ENCODE results near the gene PALLD.
A peak's percentile ranks its signal among the peaks of the same experiment; 100 is the strongest.
"Not testable (repeated sequence)": the region's sequence is repeated elsewhere in the genome, so short reads cannot be mapped to it uniquely, and the experiment has no call there.

PALLD gene

GRCh38 chr4:168777277-168777965, 280.6 kb downstream of the PALLD start:
- no peak for DNase-seq

- no peak for DNase-seq
Measured at GRCh38 chr4:168781341-168781740, 284.5 kb downstream of the PALLD start.

- no peak for DNase-seq
Measured at GRCh38 chr4:168781926-168782325, 285.1 kb downstream of the PALLD start.

- no peak for DNase-seq
Measured at GRCh38 chr4:168782439-168782838, 285.6 kb downstream of the PALLD start.

- no peak for DNase-seq
Measured at GRCh38 chr4:168784786-168785461, 288.1 kb downstream of the PALLD start.

- DNase-seq: no peak
Measured at GRCh38 chr4:168787334-168787733, 290.5 kb downstream of the PALLD start.

GRCh38 chr4:168787801-168788595, 291.1 kb downstream of the PALLD start:
- DNase-seq: no peak

- no peak for DNase-seq
Measured at GRCh38 chr4:168790898-168791297, 294.0 kb downstream of the PALLD start.

- no peak for DNase-seq
Measured at GRCh38 chr4:168791376-168791775, 294.5 kb downstream of the PALLD start.

GRCh38 chr4:168793542-168793941, 296.7 kb downstream of the PALLD start:
- no peak for DNase-seq

GRCh38 chr4:168794092-168794707, 297.3 kb downstream of the PALLD start:
- DNase-seq: no peak

- DNase-seq: no peak
Measured at GRCh38 chr4:168794881-168795280, 298.0 kb downstream of the PALLD start.

GRCh38 chr4:168795346-168795745, 298.5 kb downstream of the PALLD start:
- DNase-seq: no peak

- DNase-seq: no peak
Measured at GRCh38 chr4:168796362-168797106, 299.7 kb downstream of the PALLD start.

GRCh38 chr4:168797194-168797593, 300.3 kb downstream of the PALLD start:
- peak; percentile 23 for DNase-seq

- no peak for DNase-seq
Measured at GRCh38 chr4:168797738-168798375, 301.0 kb downstream of the PALLD start.

GRCh38 chr4:168800926-168801325, 304.1 kb downstream of the PALLD start:
- DNase-seq: no peak

GRCh38 chr4:168802222-168802621, 305.4 kb downstream of the PALLD start:
- no peak for DNase-seq

GRCh38 chr4:168803052-168803451, 306.2 kb downstream of the PALLD start:
- not testable (repeated sequence) for DNase-seq

GRCh38 chr4:168803732-168804131, 306.9 kb downstream of the PALLD start:
- DNase-seq: no peak

GRCh38 chr4:168804146-168804545, 307.3 kb downstream of the PALLD start:
- DNase-seq: no peak

- no peak for DNase-seq
Measured at GRCh38 chr4:168805341-168805740, 308.5 kb downstream of the PALLD start.
